ENCODE data around the gene C1GALT1.

- TF ChIP-seq POLR2AphosphoS5 (IDR thresholded peaks at IDR 0.05; ENCODE audit: low read depth) (no peak), CTCF (conservative IDR thresholded peaks at IDR 0.05; ENCODE audit: low read depth in 2 of 2) (peak in 1 of 2 experiments; percentile 67; a peak in 2 of 4 replicates), REST (IDR thresholded peaks at IDR 0.05; ENCODE audit: unreplicated experiment) (no peak), EZH2 (IDR thresholded peaks at IDR 0.05; ENCODE audit: low read depth, unreplicated experiment) (no peak), JUNB (IDR thresholded peaks at IDR 0.05; ENCODE audit: unreplicated experiment) (no peak), EZH2phosphoT487 (IDR thresholded peaks at IDR 0.05; ENCODE audit: unreplicated experiment) (no peak)
Measured at GRCh38 chr7:7181519-7182155, 707 bp upstream of the C1GALT1 start.
